Neuronal stem cell (in vitro differentiated cells): ENCODE results near the gene PARD3.

Experiments
- DNase-seq: peaks from one replicate; pipeline ENCODE4 v3.0.0-alpha.2; 2013; ENCODE audit warnings: low spot score
- H2AFZ ChIP-seq: one replicate; pipeline ENCODE4 v1.6.1; 2013; ENCODE audit warnings: mild to moderate bottlenecking, low read length, inconsistent platforms
- H2AK5ac ChIP-seq: 2 replicates; pipeline ENCODE4 v1.6.1; 2013; ENCODE audit warnings: low read depth, mild to moderate bottlenecking, inconsistent platforms, low read length, moderate library complexity, mixed read lengths
- H2BK120ac ChIP-seq: 2 replicates; pipeline ENCODE4 v1.6.1; 2013; ENCODE audit warnings: low read depth, mild to moderate bottlenecking, inconsistent platforms, low read length, moderate library complexity, mixed read lengths
- H2BK12ac ChIP-seq: one replicate; pipeline ENCODE4 v1.6.1; 2013; ENCODE audit warnings: low read length, inconsistent platforms
- H2BK15ac ChIP-seq: 2 replicates; pipeline ENCODE4 v1.6.1; 2013; ENCODE audit warnings: mild to moderate bottlenecking, low read length, inconsistent platforms, mixed read lengths
- H2BK5ac ChIP-seq: one replicate; pipeline ENCODE4 v1.6.1; 2013; ENCODE audit warnings: inconsistent platforms, mild to moderate bottlenecking, low read length, moderate library complexity
- H3K14ac ChIP-seq: one replicate; pipeline ENCODE4 v1.6.1; 2013; ENCODE audit warnings: low read length, inconsistent platforms
- H3K18ac ChIP-seq: 2 replicates; pipeline ENCODE4 v1.6.1; 2013; ENCODE audit warnings: low read length, inconsistent platforms
- H3K23ac ChIP-seq: 2 replicates; pipeline ENCODE4 v1.6.1; 2013; ENCODE audit warnings: low read depth, mild to moderate bottlenecking, mixed read lengths, low read length, inconsistent platforms; ENCODE audit not compliant: poor library complexity
- H3K27ac ChIP-seq: replicated peaks from 3 replicates; pipeline ENCODE4 v1.5.1; 2013; ENCODE audit warnings: low read length, inconsistent platforms
- H3K27me3 ChIP-seq, 3 experiments: 2 replicates each; pipeline ENCODE4 v1.6.1; 2013; ENCODE audit warnings: low read length in 3 of 3, mild to moderate bottlenecking in 2 of 3, inconsistent platforms in 1 of 3, low read depth in 1 of 3, mixed read lengths in 1 of 3, moderate library complexity in 1 of 3; ENCODE audit not compliant: control insufficient read depth in 3 of 3, insufficient read depth in 3 of 3
- H3K36me3 ChIP-seq, 2 donors: replicated peaks in 1 of 2; 2 replicates each; pipeline ENCODE4 v1.6.1; 2013; ENCODE audit warnings: low read length in 2 of 2; ENCODE audit not compliant: control insufficient read depth in 2 of 2, insufficient read depth in 2 of 2
- H3K4ac ChIP-seq: 2 replicates; pipeline ENCODE4 v1.6.1; 2013; ENCODE audit warnings: inconsistent platforms, mild to moderate bottlenecking, low read length, moderate library complexity
- H3K4me1 ChIP-seq, 2 donors: 1 replicate in 1 of 2; 2 replicates in 1 of 2; pipeline ENCODE4 v1.6.1; 2013; ENCODE audit warnings: low read length in 2 of 2, low read depth in 1 of 2; ENCODE audit not compliant: control insufficient read depth in 2 of 2, insufficient read depth in 1 of 2
- H3K4me2 ChIP-seq: one replicate; pipeline ENCODE4 v1.6.1; 2013; ENCODE audit warnings: mild to moderate bottlenecking, low read length, inconsistent platforms; ENCODE audit not compliant: insufficient read depth, poor library complexity, severe bottlenecking
- H3K4me3 ChIP-seq, 2 donors: 2 replicates each; pipeline ENCODE4 v1.5.1; 2013; ENCODE audit warnings: low read length in 2 of 2, mild to moderate bottlenecking in 2 of 2, inconsistent platforms in 1 of 2, moderate library complexity in 1 of 2
- H3K79me1 ChIP-seq: one replicate; pipeline ENCODE4 v1.6.1; 2013; ENCODE audit warnings: low read depth, mild to moderate bottlenecking, inconsistent platforms, low read length, moderate library complexity
- H3K9ac ChIP-seq: one replicate; pipeline ENCODE4 v1.6.1; 2013; ENCODE audit warnings: mild to moderate bottlenecking, low read depth, low read length, inconsistent platforms; ENCODE audit not compliant: poor library complexity
- H3K9me3 ChIP-seq, 2 donors: replicated peaks in 1 of 2; 2 replicates each; pipeline versions ENCODE3 to v1.6.1; 2013; ENCODE audit warnings: low read length in 2 of 2, mild to moderate bottlenecking in 2 of 2, inconsistent platforms in 1 of 2, low read depth in 1 of 2, mixed read lengths in 1 of 2, moderate library complexity in 1 of 2; ENCODE audit not compliant: control insufficient read depth in 2 of 2, insufficient read depth in 1 of 2
- H4K8ac ChIP-seq: one replicate; pipeline ENCODE4 v1.6.1; 2013; ENCODE audit warnings: low read depth, mild to moderate bottlenecking, inconsistent platforms, low read length, moderate library complexity
- H4K91ac ChIP-seq: one replicate; pipeline ENCODE4 v1.6.1; 2013; ENCODE audit warnings: low read length, low read depth, mild to moderate bottlenecking, inconsistent platforms; ENCODE audit not compliant: poor library complexity
- WGBS, 2 donors: extraction: QIAGEN DNeasy Blood & Tissue Kit; methylation state at CpG; one replicate each; pipeline ENCODE4 v1.1.7; 2013; ENCODE audit warnings: missing lambda C conversion rate in 2 of 2, mixed read lengths in 1 of 2; ENCODE audit not compliant: insufficient read length in 2 of 2, insufficient replicate concordance in 1 of 2; ENCODE audit errors: extremely low coverage in 2 of 2; 5-methylcytosine and 5-hydroxymethylcytosine counted together

PARD3 gene

GRCh38 chr10:34184939-34185386 lies 630.1 kb downstream of the PARD3 start:
- H3K4me2 ChIP-seq = no peak overlapping the region
- no peak overlapping the region for H2BK12ac ChIP-seq
- H3K27ac ChIP-seq = no peak overlapping the region
- WGBS, 2 donors = no CpG with 5 or more reads among the region's 1 CpG
- H2BK120ac ChIP-seq = no peak overlapping the region
- H3K27me3 ChIP-seq = no peaks in the 10 kb centered on the region
- H3K14ac ChIP-seq = no peak overlapping the region
- no peak overlapping the region for H2BK5ac ChIP-seq
- DNase-seq = no peak
- H2BK15ac ChIP-seq = no peak overlapping the region
- peaks cover 21 to 33% of the 10 kb centered on the region in 2 donors for H3K4me1 ChIP-seq
- no peak overlapping the region for H3K4ac ChIP-seq
- no peak overlapping the region for H4K91ac ChIP-seq
- no peak overlapping the region for H3K23ac ChIP-seq
- H3K4me3 ChIP-seq = no peak overlapping the region
- H3K9me3 ChIP-seq = no peaks in the 10 kb centered on the region
- H3K9ac ChIP-seq = no peak overlapping the region
- no peak overlapping the region for H4K8ac ChIP-seq
- no peaks in the 10 kb centered on the region for H3K36me3 ChIP-seq
- H2AK5ac ChIP-seq = no peak overlapping the region
- H3K18ac ChIP-seq = no peak overlapping the region
- H2AFZ ChIP-seq = no peak overlapping the region
- H3K79me1 ChIP-seq = no peaks in the 10 kb centered on the region

DNA sequence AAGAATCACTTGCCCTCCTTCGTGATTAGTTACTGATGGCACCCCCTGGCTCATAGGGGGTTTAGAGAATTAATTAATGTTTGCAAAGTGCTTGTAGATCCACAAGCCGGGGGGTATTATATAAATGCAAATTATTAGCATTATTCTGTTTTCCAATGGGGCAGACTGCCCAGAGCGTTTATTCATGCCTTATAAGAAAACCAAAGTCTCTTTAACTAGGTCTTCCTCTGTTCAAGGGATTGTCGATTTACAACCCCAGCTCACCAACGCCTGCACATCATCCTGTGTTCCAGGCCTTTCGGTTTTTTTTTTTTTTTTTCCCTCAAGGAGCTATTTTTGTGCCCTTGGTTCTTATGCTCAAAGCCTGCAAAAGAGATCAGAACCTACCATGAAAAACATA lies 630.7 kb downstream of the PARD3 start:
- Histone ChIP-seq H3K27ac (no peak overlapping the region), H3K9me3 (no peaks in the 10 kb centered on the region), H3K4me1 (peaks cover 21 to 33% of the 10 kb centered on the region in 2 donors), H3K9ac (no peak overlapping the region), H4K8ac (no peak overlapping the region), H3K4me3 (no peak overlapping the region), H3K4me2 (no peak overlapping the region), H4K91ac (no peak overlapping the region), H3K36me3 (no peaks in the 10 kb centered on the region), H3K27me3 (no peaks in the 10 kb centered on the region), H2BK12ac (no peak overlapping the region), H3K18ac (no peak overlapping the region), H2BK5ac (no peak overlapping the region), H3K79me1 (no peaks in the 10 kb centered on the region), H2BK15ac (no peak overlapping the region), H3K4ac (no peak overlapping the region), H3K23ac (no peak overlapping the region), H2AFZ (no peak overlapping the region), H3K14ac (no peak overlapping the region), H2BK120ac (no peak overlapping the region), H2AK5ac (no peak overlapping the region)
- WGBS, 2 donors = no CpG with 5 or more reads among the region's 6 CpGs
- DNase-seq = no peak

DNA sequence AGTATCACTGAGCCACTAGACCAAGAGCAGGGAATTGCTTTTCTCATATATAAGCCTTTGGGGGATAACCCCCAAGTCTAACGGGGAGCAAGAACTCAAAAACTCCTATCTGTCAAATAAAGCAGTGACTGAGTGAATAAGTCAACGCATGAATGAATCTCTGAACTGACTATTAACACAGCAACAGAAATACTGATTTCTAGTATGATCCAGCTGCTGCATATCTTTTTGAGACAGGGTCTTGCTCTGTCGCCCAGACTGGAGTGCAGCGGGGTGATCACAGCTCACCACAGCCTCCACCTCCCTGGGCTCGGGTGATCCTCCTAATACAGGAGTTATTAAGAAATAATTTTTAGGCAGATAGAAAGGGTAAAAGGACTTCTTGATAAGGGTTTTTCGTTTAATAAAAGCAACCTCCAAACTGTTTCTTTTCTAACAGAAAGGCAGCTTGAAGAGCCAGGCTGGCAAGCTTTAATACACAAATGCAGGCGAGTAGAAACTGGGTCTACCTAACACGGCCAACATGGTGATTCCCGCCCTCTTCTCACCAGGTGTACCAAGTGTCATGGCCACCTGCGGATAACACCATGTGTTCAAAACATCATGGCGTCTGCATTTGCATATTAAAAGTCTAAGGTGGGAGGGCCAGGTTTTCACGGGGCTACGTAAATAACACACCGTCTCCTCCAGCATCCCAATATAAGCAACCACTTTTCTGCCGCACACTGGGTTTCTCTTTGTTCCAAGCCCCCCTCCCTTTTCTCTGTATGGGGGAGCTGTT lies 631.9 kb downstream of the PARD3 start:
- no peak overlapping the region for H2BK15ac ChIP-seq
- H3K18ac ChIP-seq = no peak overlapping the region
- no peak overlapping the region for H2BK120ac ChIP-seq
- no peak overlapping the region for H4K91ac ChIP-seq
- H3K79me1 ChIP-seq = no peaks in the 10 kb centered on the region
- no peak overlapping the region for H3K4ac ChIP-seq
- no peak overlapping the region for H3K9ac ChIP-seq
- H2BK12ac ChIP-seq = no peak overlapping the region
- no peak overlapping the region for H3K4me2 ChIP-seq
- no peak overlapping the region for H3K27ac ChIP-seq
- no peak overlapping the region for H3K14ac ChIP-seq
- DNase-seq = no peak
- peaks cover 25 to 40% of the 10 kb centered on the region in 2 donors for H3K4me1 ChIP-seq
- no peak overlapping the region for H4K8ac ChIP-seq
- no peak overlapping the region for H2AFZ ChIP-seq
- H3K9me3 ChIP-seq = no peaks in the 10 kb centered on the region
- no peak overlapping the region for H2BK5ac ChIP-seq
- no peak overlapping the region for H3K4me3 ChIP-seq
- H2AK5ac ChIP-seq = no peak overlapping the region
- H3K23ac ChIP-seq = no peak overlapping the region
- WGBS, 2 donors = no CpG with 5 or more reads among the region's 15 CpGs
- no peaks in the 10 kb centered on the region for H3K27me3 ChIP-seq
- no peaks in the 10 kb centered on the region for H3K36me3 ChIP-seq

- H4K8ac ChIP-seq = no peak overlapping the region
- no peak overlapping the region for H2BK15ac ChIP-seq
- H3K4me3 ChIP-seq = no peak overlapping the region
- no peaks in the 10 kb centered on the region for H3K9me3 ChIP-seq
- no peak overlapping the region for H2AFZ ChIP-seq
- H2AK5ac ChIP-seq = no peak overlapping the region
- H3K79me1 ChIP-seq = no peaks in the 10 kb centered on the region
- H3K36me3 ChIP-seq = no peaks in the 10 kb centered on the region
- no peak overlapping the region for H3K14ac ChIP-seq
- no peak overlapping the region for H2BK5ac ChIP-seq
- H3K23ac ChIP-seq = no peak overlapping the region
- DNase-seq = no peak
- H3K27ac ChIP-seq = no peak overlapping the region
- no CpG with 5 or more reads among the region's 10 CpGs for WGBS, 2 donors
- H2BK12ac ChIP-seq = no peak overlapping the region
- no peak overlapping the region for H3K9ac ChIP-seq
- H3K18ac ChIP-seq = no peak overlapping the region
- peaks cover 26 to 52% of the 10 kb centered on the region in 2 donors for H3K4me1 ChIP-seq
- no peak overlapping the region for H4K91ac ChIP-seq
- no peaks in the 10 kb centered on the region for H3K27me3 ChIP-seq
- H2BK120ac ChIP-seq = no peak overlapping the region
- no peak overlapping the region for H3K4me2 ChIP-seq
- H3K4ac ChIP-seq = no peak overlapping the region
Measured at GRCh38 chr10:34181553-34182300, 633.4 kb downstream of the PARD3 start.
